Prostate gland (tissue), 2 donors: ENCODE results near the gene FGF12. TPM values are rescaled to one million over a fixed set of nuclear protein-coding genes. Genes with fewer than 3 reads are reported as not detected.

Experiments used
- DNase-seq: peaks from one replicate; pipeline ENCODE4 v3.0.0-alpha.2; 2019; ENCODE audit warnings: low spot score
- H3K27ac ChIP-seq, 2 donors: fragments of 200-600 bp; sonication (generic); 2 replicates each; pipeline ENCODE4 v1.5.1; 2017 to 2019
- H3K27me3 ChIP-seq: fragments of 200-600 bp; sonication (generic); replicated peaks from 2 replicates; pipeline ENCODE4 v1.5.1; 2019; ENCODE audit not compliant: insufficient read depth
- H3K36me3 ChIP-seq, 2 donors: fragments of 200-600 bp; sonication (generic); 1 replicate in 1 of 2; 2 replicates in 1 of 2; pipeline versions ENCODE4 v1.5.1 to v1.8.1; 2017 to 2019
- H3K4me1 ChIP-seq: fragments of 200-600 bp; sonication (generic); replicated peaks from 2 replicates; pipeline ENCODE4 v1.5.1; 2019
- H3K4me3 ChIP-seq, 2 donors: fragments of 200-600 bp; sonication (generic); 2 replicates each; pipeline ENCODE4 v1.5.1; 2017 to 2019
- H3K9me3 ChIP-seq: fragments of 200-600 bp; sonication (generic); 2 replicates; pipeline ENCODE4 v1.5.1; 2017
- CTCF ChIP-seq, 4 experiments: fragments of 200-600 bp in 2 of 4; fragments of 450-650 bp in 2 of 4; sonication (generic) in 2 of 4; IDR thresholded peaks; 1 replicate in 3 of 4; 2 replicates in 1 of 4; pipeline ENCODE4 v1.5.1; 2016 to 2019; ENCODE audit warnings: antibody characterized with exemption in 4 of 4, mild to moderate bottlenecking in 2 of 4, moderate library complexity in 2 of 4
- POLR2A ChIP-seq: fragments of 450-650 bp; IDR thresholded peaks from one replicate; pipeline ENCODE4 v1.6.1; 2016; ENCODE audit warnings: antibody characterized with exemption, mild to moderate bottlenecking
- POLR2AphosphoS5 ChIP-seq: sonication (generic); formaldehyde crosslinking; IDR thresholded peaks from one replicate; pipeline ENCODE4 v1.6.1; 2017; ENCODE audit warnings: antibody characterized with exemption
- WGBS: methylation state at CpG from one replicate; pipeline ENCODE4 v1.1.5; 2018; 5-methylcytosine and 5-hydroxymethylcytosine counted together
- intact Hi-C: fragments of 100-400 bp; cut with DNase I; formaldehyde crosslinking; loops from one replicate; pipeline ENCODE4 v1.14.2; 2022
- total RNA-seq, 2 donors: library from RNA; depleted of rRNA; stranded (reverse); fragments of >200 nt; gene quantifications; one replicate each; pipeline ENCODE4 v1.1.0, GENCODE V29; 2016

Gene FGF12
- total RNA-seq, 2 donors from 2014 or later, result 2.4 to 5.7 TPM

DNA sequence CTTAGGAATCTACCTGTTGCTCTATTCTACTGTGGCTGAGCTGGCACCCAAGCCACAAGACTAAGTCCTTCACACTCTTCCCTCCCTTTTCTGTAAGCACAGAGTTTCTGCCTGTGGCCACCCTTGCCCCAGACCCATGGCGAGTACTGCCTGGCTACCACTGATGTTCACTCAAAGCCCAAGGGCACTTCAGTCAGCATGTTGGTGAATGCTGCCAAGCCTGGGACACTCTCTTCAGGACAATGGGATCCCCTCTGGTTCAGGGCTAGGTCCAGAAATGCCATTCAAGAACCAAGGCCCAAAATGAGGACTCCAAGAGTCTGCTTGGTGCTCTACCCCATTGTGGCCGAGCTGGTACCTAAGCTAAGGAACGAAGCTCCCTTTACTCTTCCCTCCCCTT, 184.2 kb downstream of the FGF12 start:
- Histone ChIP-seq H3K4me1 (no peaks in the 10 kb centered on the region), H3K36me3 (no peaks in the 10 kb centered on the region), H3K4me3 (no peak overlapping the region), H3K9me3 (no peaks in the 10 kb centered on the region), H3K27ac (no peak overlapping the region), H3K27me3 (no peaks in the 10 kb centered on the region)
- TF ChIP-seq POLR2A (no peak), POLR2AphosphoS5 (no peak), CTCF (IDR thresholded peaks at IDR 0.05) (no peak)
- 93% methylated on average over 3 of the region's 3 CpGs for WGBS
- intact Hi-C loops, result no loop called here
- DNase-seq, result no peak

DNA sequence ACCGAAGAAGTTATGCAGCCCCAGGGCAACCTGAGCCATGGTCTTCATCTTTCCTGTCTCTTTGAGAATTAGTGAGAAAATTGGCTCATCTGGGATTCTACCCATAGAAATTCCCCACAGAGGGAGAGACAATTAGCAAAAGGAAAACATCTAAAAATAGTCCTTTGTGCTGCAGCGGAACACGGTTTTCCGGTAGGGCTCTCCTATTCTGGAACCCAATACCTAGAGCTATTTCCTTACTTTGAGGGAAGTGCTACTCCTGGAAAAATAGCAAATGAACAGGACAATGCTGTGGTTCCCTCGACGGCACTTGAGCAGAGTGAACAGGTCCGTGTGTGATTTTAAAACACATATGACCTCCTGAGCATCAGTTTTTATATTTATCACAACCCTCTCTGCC, 210.5 kb downstream of the FGF12 start:
- H3K4me1 ChIP-seq, result no peaks in the 10 kb centered on the region
- intact Hi-C loops, result no loop called here
- H3K27me3 ChIP-seq, result peaks cover 5% of the 10 kb centered on the region
- no peaks in the 10 kb centered on the region for H3K9me3 ChIP-seq
- DNase-seq, result no peak
- H3K27ac ChIP-seq, result no peak overlapping the region
- 83% methylated on average over 7 of the region's 7 CpGs for WGBS
- H3K4me3 ChIP-seq, result no peak overlapping the region
- H3K36me3 ChIP-seq, result no peaks in the 10 kb centered on the region
- TF ChIP-seq POLR2AphosphoS5, result no peak
- TF ChIP-seq CTCF (IDR thresholded peaks at IDR 0.05), result no peak
- TF ChIP-seq POLR2A, result no peak

GRCh38 chr3:192515664-192516045, 211.7 kb downstream of the FGF12 start:
- 5% methylated on average over 10 of the region's 10 CpGs for WGBS
- no peak for DNase-seq
- Histone ChIP-seq H3K27ac (no peak overlapping the region), H3K27me3 (peaks cover 5% of the 10 kb centered on the region), H3K4me1 (no peaks in the 10 kb centered on the region), H3K36me3 (no peaks in the 10 kb centered on the region), H3K9me3 (no peaks in the 10 kb centered on the region), H3K4me3 (no peak overlapping the region)
- no peak for TF ChIP-seq CTCF (IDR thresholded peaks at IDR 0.05)
- no peak for TF ChIP-seq POLR2AphosphoS5
- no peak for TF ChIP-seq POLR2A
- intact Hi-C loops, result no loop called here

DNA sequence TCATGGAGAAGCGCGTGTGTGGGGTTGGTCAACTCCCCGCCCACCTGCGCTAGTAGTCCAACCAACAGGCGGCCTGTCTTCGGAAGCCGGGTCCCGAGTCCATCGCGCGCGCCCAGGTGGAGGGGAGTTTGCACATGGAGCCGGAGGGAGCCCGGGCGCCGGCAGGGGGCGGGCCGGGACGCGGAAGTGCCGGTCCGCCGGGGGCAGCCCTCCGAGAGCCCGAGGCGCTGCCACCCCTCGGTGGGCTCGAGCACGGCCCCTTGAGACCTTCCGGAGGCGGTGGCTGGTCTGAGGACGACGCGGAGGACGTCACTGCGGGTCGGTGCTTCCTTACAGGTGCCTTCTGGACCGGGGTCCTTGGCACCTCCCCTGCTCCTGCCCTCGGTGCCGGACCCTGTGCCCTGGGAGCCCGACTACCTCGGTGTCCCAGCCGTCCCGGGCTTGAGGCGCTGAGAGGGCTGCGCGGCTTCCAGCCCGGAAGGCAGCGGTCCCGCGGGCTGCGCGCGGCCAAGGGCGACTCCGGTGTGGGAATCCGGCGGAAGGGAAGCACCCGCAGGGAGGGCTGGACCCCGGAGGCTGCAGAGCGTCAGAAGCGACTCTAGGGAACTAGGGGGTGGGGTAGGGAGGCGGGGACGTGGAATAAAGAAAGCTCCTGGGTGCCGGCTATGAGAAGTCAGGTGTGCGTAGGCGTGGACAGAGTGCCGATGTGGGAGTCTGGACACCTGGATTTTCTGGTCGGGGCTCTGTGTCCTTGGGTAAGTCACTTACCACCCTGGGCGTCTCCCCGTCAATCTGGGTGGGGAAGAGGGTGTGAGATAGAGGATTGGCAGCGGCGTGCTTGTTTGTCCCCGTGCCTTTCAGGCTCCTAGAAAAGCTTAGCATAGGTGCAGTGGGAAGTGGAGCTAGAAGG, 212.3 kb downstream of the FGF12 start:
- peaks cover 5% of the 10 kb centered on the region for H3K27me3 ChIP-seq
- intact Hi-C loops, result no loop called here
- H3K27ac ChIP-seq, result no peak overlapping the region
- no peak for DNase-seq
- WGBS, result 3% methylated on average over 50 of the region's 74 CpGs
- no peaks in the 10 kb centered on the region for H3K4me1 ChIP-seq
- peak overlapping the region; percentile 18 to 28 for H3K4me3 ChIP-seq
- no peak for TF ChIP-seq POLR2A
- no peak for TF ChIP-seq POLR2AphosphoS5
- TF ChIP-seq CTCF (IDR thresholded peaks at IDR 0.05), result peak in 1 of 4 experiments; percentile 14
- H3K9me3 ChIP-seq, result no peaks in the 10 kb centered on the region
- H3K36me3 ChIP-seq, result no peaks in the 10 kb centered on the region
